LHCN-M2 (cell line): Measurements from ENCODE around the gene SVIL. TPM values are rescaled to one million over a fixed set of nuclear protein-coding genes. Genes with fewer than 3 reads are reported as not detected.

Experiments
- DNase-seq: peaks from one replicate; pipeline ENCODE4 v3.0.0-alpha.2; 2012; ENCODE audit warnings: low read depth
- total RNA-seq: library from RNA; depleted of rRNA; stranded (reverse); fragments of >200 nt; gene quantifications from 2 replicates; pipeline ENCODE4 v1.2.3, GENCODE V29; 2014

SVIL gene
- total RNA-seq, 1 experiment from 2014 or later: 3.7 TPM

DNA sequence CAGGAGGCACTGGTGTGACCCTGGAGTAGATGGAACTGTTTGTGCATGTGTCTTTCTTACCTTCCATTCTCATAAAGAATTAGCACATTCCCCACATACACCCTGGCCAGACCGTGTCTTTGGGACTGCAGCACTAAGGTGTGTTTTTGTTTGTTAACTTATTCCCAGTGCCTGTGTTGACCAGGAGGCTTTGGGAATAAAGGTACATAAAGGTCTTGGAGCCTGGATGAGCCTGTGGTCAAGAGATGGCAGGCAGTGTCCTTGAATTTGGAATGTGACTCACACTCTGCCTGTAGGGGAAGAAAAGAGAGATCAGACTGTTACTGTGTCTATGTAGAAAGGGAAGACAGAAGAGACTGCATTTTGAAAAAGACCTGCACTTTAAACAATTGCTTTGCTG is 208.4 kb downstream of the SVIL start:
- DNase-seq: no peak

DNA sequence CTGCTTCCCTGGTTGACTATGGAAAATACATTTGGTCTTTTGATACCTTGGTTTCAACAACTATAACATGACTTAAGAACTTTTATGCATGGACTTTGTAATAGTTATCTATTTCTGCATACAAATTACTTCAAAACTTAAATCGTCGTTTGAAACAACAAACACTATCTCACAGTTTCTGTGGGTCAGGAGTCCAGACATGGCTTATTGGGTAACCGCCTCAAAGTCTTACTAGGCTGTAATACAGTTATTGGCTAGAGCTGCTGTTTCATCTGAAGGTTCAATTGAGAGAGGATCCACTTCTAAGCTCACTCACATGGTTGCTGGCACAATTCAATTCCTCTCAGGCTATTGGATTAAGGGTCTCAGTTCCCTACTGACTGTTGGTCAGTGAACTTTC is 210.8 kb downstream of the SVIL start:
- no peak for DNase-seq

DNA sequence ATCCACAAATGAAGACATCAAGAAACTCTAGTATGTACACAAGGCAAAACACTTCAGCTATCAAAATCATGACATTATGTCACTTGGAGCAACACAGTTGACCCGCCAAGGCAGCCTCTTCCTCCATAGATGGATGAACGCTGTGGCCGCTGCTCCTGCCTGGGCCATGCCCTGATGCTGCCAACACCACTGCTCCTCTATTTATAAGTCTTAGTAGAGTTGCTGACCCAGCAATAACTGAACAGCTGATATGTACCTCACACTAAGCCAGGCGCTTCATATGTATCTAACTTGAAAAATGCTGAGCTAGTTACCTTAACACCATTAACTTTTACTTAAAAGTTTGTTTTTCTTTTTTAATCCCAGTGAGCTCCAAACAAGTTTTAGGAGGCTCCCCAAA is 214.0 kb downstream of the SVIL start:
- no peak for DNase-seq

DNA sequence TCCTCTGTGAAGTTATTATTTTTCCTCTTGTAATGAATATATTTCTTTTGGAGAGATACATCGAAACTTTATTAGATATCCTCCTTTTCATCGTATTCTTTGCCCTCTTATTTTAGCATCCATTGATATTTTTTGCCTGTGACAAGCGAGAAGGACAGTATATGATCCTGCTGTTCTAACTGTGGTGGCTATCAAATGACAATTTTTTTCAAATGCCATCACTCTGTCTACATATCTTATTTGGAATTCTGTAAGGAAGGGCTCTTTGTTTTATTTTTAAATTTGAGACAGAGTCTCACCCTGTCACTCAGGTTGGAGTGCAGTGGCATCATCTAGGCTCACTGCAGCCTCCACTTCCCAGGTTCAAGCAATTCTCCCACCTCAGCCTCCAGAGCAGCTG is 217.4 kb downstream of the SVIL start:
- DNase-seq: no peak

DNA sequence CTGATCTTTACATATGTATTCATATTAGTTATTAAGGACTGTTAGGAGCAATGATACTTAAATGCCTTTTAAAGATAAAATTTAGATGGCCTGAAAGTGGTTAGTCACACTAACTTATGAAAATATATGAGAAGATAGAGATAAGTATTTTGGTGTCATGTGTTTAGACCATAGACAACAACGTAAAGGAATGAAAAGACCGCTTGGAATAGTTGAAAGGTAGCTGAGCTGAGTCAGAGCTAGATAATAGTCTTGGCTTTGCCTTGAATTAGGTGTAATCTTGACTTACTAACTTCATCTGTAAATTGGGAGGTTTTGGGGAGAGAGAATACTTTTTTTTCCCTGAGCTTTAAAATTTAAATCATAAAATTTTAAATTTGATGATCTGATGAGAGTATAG is 218.9 kb downstream of the SVIL start:
- no peak for DNase-seq

DNA sequence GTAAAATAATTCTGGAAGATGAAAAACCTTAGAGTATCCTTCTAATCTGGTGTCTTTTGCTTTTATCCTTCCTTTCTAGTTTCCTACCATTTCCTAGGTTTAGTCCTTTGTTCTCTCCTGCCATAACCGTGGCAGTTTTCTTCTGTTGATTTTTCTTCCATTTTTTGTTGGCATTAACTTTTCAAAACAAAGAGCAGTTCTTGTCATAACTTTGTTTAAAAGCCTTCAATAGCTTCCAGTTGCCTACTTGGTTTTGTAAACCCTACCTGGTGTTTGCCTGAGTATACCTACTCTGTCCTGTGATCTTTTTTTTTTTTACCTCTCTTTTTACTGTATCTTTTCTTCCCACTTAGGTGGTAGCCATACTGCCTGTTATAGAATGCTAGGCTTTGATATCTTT is 220.3 kb downstream of the SVIL start:
- no peak for DNase-seq

DNA sequence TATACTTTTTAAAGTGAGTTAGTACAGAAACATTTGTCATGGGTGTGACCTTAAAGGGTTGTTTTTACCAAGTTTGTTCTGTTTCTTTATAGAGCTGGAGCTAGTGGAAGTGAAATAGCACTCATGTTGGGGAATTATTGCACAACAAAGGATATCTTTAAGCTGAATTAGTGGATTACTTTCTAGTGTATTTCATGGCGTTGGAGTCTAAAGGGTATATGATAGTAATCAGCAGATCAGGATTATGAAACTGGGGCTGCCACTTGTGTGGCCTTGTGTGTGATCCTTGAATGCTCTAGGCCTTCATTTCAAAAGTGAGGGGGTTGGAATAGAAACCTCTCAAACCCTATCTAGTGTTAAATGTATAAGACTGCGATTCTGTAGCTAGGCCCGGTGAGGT is 222.3 kb downstream of the SVIL start:
- DNase-seq: no peak

DNA sequence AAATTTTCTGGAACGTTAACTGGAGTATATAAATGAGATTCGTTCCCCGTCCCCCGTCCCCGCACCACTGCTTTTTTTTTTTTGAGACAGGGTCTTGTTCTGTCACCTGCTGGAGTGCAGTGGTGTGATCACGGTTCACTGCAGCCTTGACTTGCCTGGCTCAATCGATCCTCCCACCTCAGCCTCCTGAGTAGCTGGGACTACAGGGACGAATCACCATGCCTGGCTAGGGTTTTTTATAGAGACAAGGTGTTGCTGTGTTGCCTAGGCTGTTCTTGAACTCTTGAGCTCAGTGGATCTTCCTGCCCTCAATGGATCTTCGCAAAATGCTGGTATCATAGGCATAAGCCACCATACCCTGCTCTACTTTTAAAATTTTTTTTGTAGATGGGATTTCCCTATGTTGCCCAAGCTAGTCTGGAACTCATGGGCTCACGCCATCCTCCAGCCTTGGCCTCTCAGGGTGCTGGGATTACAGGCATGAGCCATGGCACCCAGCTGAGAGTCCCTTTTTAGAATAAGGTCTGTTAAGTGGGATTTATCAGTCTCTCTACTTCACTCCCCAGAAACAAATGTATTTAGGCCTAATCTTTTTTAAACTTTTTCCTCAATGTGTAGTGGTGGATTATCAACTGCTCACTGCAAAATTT is 223.0 kb downstream of the SVIL start:
- DNase-seq: no peak

DNA sequence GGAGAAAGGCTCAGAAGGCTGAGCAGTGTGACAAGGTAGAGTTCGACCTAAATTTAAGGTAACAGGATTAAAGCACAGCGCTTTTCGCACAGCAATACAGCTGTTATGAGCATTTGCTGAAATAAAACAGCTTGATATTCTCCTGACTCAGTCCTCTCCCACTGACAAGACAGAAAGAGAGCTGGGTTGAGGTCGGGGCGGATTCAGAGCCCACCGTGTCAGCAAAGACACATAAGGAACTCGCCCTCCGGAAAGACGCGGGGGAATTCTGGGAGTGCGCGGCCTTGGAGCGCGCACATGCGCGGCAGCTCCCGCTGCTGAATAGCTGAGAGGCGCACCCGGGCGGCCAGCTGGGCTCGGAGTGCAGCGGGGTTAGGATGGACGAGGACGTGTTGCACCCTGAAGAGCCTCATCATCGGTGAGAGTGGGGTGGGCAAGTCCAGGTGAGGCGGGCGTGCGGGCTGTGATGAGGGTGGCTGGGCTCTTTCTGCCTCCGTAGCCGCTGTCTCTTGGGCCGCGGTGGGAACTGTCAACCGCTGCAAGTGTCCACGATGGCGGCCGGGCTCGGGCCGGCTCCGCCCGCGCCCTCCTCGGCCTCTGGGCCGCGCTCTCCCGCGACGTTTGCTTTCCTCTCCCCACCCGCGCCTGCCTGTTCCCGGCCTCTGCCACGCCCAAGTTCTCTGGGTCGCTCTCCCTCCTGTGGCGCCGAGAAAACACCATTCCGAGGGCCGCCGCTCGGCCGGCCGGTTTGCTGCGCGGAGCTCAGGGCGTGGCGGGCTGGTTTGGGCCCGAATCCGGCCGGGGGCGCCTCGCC is 225.3 kb downstream of the SVIL start:
- DNase-seq: peak; percentile 66

DNA sequence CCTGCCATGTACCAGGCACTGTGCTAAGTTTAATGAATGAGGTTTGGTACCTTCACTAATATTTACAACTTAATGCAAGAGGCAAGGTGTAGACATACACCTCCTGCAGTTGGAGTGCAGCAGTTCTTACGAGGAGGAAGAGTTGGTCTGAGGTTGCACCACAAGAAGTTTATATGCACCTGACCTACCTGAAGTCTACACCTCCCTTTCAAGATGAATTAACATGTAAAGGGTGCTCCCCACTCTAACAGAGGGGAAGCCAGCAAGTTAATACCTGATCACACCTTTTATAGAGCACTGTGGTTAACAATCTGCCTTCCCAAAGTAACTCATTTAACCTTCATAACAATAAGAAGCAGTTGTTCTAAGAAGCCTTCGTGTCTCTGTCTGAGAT is 225.9 kb downstream of the SVIL start:
- DNase-seq: no peak
